ENCODE data around the gene PDE4D. TPM values are rescaled to one million over a fixed set of nuclear protein-coding genes. Genes with fewer than 3 reads are reported as not detected.

The PDE4D gene
- total RNA-seq, 1 experiment from 2014 or later = 2.1 TPM

- Histone ChIP-seq H2AFZ (ENCODE audit: low read length) (no peak overlapping the region), H3K23me2 (ENCODE audit: insufficient read length, low read depth, low read length, poor library complexity, severe bottlenecking) (no peaks in the 10 kb centered on the region), H3K79me1 (ENCODE audit: insufficient read depth, low read depth, low read length, poor library complexity, severe bottlenecking) (no peaks in the 10 kb centered on the region), H4K91ac (ENCODE audit: insufficient read length, low read depth, low read length) (no peak overlapping the region), H3T11ph (ENCODE audit: low read length) (no peak overlapping the region), H3K4me2 (ENCODE audit: insufficient read depth, insufficient read length, low read length) (no peak overlapping the region), H2BK5ac (ENCODE audit: insufficient read length, low read length) (no peak overlapping the region), H2BK15ac (ENCODE audit: low read depth, low read length) (no peak overlapping the region), H3K14ac (ENCODE audit: insufficient read depth, low read length) (no peak overlapping the region), H3K27ac (ENCODE audit: insufficient read length, low read depth, low read length) (no peak overlapping the region), H3K56ac (ENCODE audit: insufficient read length, low read depth, low read length) (no peak overlapping the region), H3K4me1 (ENCODE audit: insufficient read depth, low read length) (peaks cover 2% of the 10 kb centered on the region; the same call in 1 of the 2 replicates), H4K5ac (ENCODE audit: insufficient read length, low read depth, low read length) (no peak overlapping the region), H2BK12ac (ENCODE audit: insufficient read length, low read depth, low read length) (no peak overlapping the region), H3K23ac (ENCODE audit: insufficient read length, low read depth, low read length) (no peak overlapping the region), H3K9ac (ENCODE audit: extremely low read depth, insufficient read length, low read length) (no peak overlapping the region), H4K8ac (replicated peaks; ENCODE audit: insufficient read length, low read depth, low read length) (no peak overlapping the region), H2AK5ac (ENCODE audit: insufficient read length, low read length) (no peak overlapping the region), H3K79me2 (ENCODE audit: insufficient read depth, low read length) (no peaks in the 10 kb centered on the region), H2BK120ac (ENCODE audit: low read depth, low read length, poor library complexity, severe bottlenecking) (no peak overlapping the region), H2BK20ac (ENCODE audit: low read depth, low read length, poor library complexity, severe bottlenecking) (no peak overlapping the region), H3K9me3 (ENCODE audit: control insufficient read depth, low read depth, low read length) (no peaks in the 10 kb centered on the region), H3K4ac (ENCODE audit: low read depth, low read length) (no peak overlapping the region), H3K27me3 (ENCODE audit: insufficient read depth, low read length) (no peaks in the 10 kb centered on the region), H3K18ac (ENCODE audit: insufficient read length, low read depth, low read length) (no peak overlapping the region), H4K20me1 (ENCODE audit: control insufficient read depth, insufficient read depth, insufficient read length) (no peaks in the 10 kb centered on the region)
- no CpG with 5 or more reads among the region's 7 CpGs for WGBS (ENCODE audit: extremely low coverage, insufficient read length, low lambda C conversion rate)
- no peak for DNase-seq
- Mint-ChIP-seq H3K27me3 (ENCODE audit: low read depth) (no peaks in the 10 kb centered on the region; the same call in 1 of the 2 replicates), H3K36me3 (ENCODE audit: insufficient read depth in 1 of 3, low read depth in 3 of 3) (peaks cover 0 to under 1% (median 0%) of the 10 kb centered on the region in 3 experiments; a peak in 3 of 7 replicates), H3K9me3 (no peaks in the 10 kb centered on the region), H3K4me3 (no peak overlapping the region), H3K27ac (peak overlapping the region in 1 of 3 experiments; percentile 72; a peak in 2 of 7 replicates), H3K4me1 (peaks cover 17 to 32% of the 10 kb centered on the region in 2 experiments)
- no peak for TF ChIP-seq CTCF (conservative IDR thresholded peaks at IDR 0.05)
Measured at GRCh38 chr5:59005934-59006701, 887.4 kb downstream of the PDE4D start.
